Lower leg skin (tissue), 3 donors: ENCODE results near the gene NEU2.

Experiments
- POLR2A ChIP-seq, 2 donors: fragments of 450-650 bp; IDR thresholded peaks; one replicate each; pipeline ENCODE4 v1.6.1; 2016 to 2017; ENCODE audit warnings: antibody characterized with exemption in 2 of 2, mild to moderate bottlenecking in 1 of 2, moderate library complexity in 1 of 2
- TF ChIP-seq, protein P1 (sequence below), 3 donors: fragments of 450-650 bp; IDR thresholded peaks; one replicate each; pipeline ENCODE4 v1.5.1; 2016; ENCODE audit warnings: antibody characterized with exemption in 3 of 3, mild to moderate bottlenecking in 3 of 3, moderate library complexity in 2 of 3

- TF ChIP-seq, protein P1, sequence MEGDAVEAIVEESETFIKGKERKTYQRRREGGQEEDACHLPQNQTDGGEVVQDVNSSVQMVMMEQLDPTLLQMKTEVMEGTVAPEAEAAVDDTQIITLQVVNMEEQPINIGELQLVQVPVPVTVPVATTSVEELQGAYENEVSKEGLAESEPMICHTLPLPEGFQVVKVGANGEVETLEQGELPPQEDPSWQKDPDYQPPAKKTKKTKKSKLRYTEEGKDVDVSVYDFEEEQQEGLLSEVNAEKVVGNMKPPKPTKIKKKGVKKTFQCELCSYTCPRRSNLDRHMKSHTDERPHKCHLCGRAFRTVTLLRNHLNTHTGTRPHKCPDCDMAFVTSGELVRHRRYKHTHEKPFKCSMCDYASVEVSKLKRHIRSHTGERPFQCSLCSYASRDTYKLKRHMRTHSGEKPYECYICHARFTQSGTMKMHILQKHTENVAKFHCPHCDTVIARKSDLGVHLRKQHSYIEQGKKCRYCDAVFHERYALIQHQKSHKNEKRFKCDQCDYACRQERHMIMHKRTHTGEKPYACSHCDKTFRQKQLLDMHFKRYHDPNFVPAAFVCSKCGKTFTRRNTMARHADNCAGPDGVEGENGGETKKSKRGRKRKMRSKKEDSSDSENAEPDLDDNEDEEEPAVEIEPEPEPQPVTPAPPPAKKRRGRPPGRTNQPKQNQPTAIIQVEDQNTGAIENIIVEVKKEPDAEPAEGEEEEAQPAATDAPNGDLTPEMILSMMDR (IDR thresholded peaks at IDR 0.05) = no peak
- TF ChIP-seq POLR2A (IDR thresholded peaks at IDR 0.05) = no peak
Observed at GRCh38 chr2:233068762-233069418, 36.4 kb downstream of the NEU2 start.
